CD4-positive, alpha-beta memory T cell (primary cell): ENCODE results near the gene POPDC3. TPM values are rescaled to one million over a fixed set of nuclear protein-coding genes. Genes with fewer than 3 reads are reported as not detected.
A peak's percentile ranks its signal among the peaks of the same experiment; 100 is the strongest.

ENCODE experiments used
- CTCF ChIA-PET: fragments of 350-600 bp; sonication (Branson Sonifier 250); formaldehyde crosslinking; loops from one replicate; lab custom pipeline; 2021; ENCODE audit warnings: inconsistent platforms; ENCODE audit not compliant: partially characterized antibody; lab: Charles Lee
- POLR2A ChIA-PET: fragments of 350-600 bp; sonication (Branson Sonifier 250); formaldehyde crosslinking; loops from one replicate; lab custom pipeline; 2021; ENCODE audit not compliant: partially characterized antibody; lab: Charles Lee
- DNase-seq, 5 donors: peaks; one replicate each; pipeline versions ENCODE4 v3.0.0 to v3.0.0-alpha.2; 2020 to 2022; ENCODE audit warnings: mixed read lengths in 1 of 5
- H3K27ac ChIP-seq: one replicate; pipeline ENCODE4 v1.7.0; 2013; ENCODE audit warnings: low read depth, low read length
- H3K27me3 ChIP-seq: 2 replicates; pipeline ENCODE4 v1.7.0; 2013; ENCODE audit warnings: mild to moderate bottlenecking, low read length, moderate library complexity; ENCODE audit not compliant: insufficient read depth
- H3K36me3 ChIP-seq: 2 replicates; pipeline ENCODE4 v1.7.0; 2013; ENCODE audit warnings: mild to moderate bottlenecking, low read length, moderate library complexity; ENCODE audit not compliant: insufficient read depth
- H3K4me1 ChIP-seq: 2 replicates; pipeline ENCODE4 v1.7.0; 2013; ENCODE audit warnings: mild to moderate bottlenecking, low read length, moderate library complexity; ENCODE audit not compliant: insufficient read depth
- H3K4me3 ChIP-seq, 2 donors: one replicate each; pipeline ENCODE4 v1.7.0; 2013; ENCODE audit warnings: low read length in 2 of 2, mild to moderate bottlenecking in 1 of 2
- H3K9me3 ChIP-seq, 2 donors: one replicate each; pipeline ENCODE4 v1.7.0; 2013; ENCODE audit warnings: low read length in 2 of 2, control low read depth in 1 of 2; ENCODE audit not compliant: control insufficient read depth in 1 of 2
- H3K27ac Mint-ChIP-seq, 7 donors: one replicate each; pipeline ENCODE4 v1.8.0; 2020 to 2021; ENCODE audit warnings: mixed read lengths in 7 of 7, mild to moderate bottlenecking in 6 of 7, inconsistent platforms in 3 of 7, moderate library complexity in 3 of 7
- H3K27me3 Mint-ChIP-seq, 2 donors: one replicate each; pipeline ENCODE4 v1.8.0; 2020 to 2021; ENCODE audit warnings: mixed read lengths in 2 of 2
- H3K36me3 Mint-ChIP-seq, 2 donors: one replicate each; pipeline ENCODE4 v1.8.0; 2020 to 2021; ENCODE audit warnings: mixed read lengths in 2 of 2, inconsistent platforms in 1 of 2, mild to moderate bottlenecking in 1 of 2
- H3K4me1 Mint-ChIP-seq, 4 donors: one replicate each; pipeline ENCODE4 v1.8.0; 2020 to 2021; ENCODE audit warnings: mixed read lengths in 4 of 4, mild to moderate bottlenecking in 1 of 4
- H3K4me3 Mint-ChIP-seq, 8 donors: one replicate each; pipeline ENCODE4 v1.8.0; 2020 to 2021; ENCODE audit warnings: mixed read lengths in 8 of 8, mild to moderate bottlenecking in 7 of 8, moderate library complexity in 6 of 8, inconsistent platforms in 3 of 8
- H3K9me3 Mint-ChIP-seq, 8 donors: one replicate each; pipeline ENCODE4 v1.8.0; 2020 to 2021; ENCODE audit warnings: mixed read lengths in 8 of 8, mild to moderate bottlenecking in 5 of 8, inconsistent platforms in 3 of 8, moderate library complexity in 1 of 8
- intact Hi-C: fragments of 100-400 bp; cut with micrococcal nuclease; formaldehyde crosslinking; loops from one replicate; pipeline ENCODE4 v1.15.1; 2023
- polyA plus RNA-seq, 2 donors: library from polyadenylated mRNA; unstranded; fragments of 300-500 nt; fragmentation: Illumina TruSeq; gene quantifications; one replicate each; pipeline ENCODE4 v1.2.3, GENCODE V29; 2021
- total RNA-seq, 2 experiments: library from RNA; stranded (reverse); gene quantifications; one replicate each; pipeline ENCODE4 v1.2.3, GENCODE V29; 2021

POPDC3 gene
- total and polyA plus RNA-seq, 4 experiments from 2014 or later = not detected

- intact Hi-C loops = no loop called here
- Histone ChIP-seq H3K4me3 (no peak overlapping the region), H3K27me3 (no peaks in the 10 kb centered on the region), H3K4me1 (no peaks in the 10 kb centered on the region), H3K36me3 (no peaks in the 10 kb centered on the region), H3K9me3 (no peaks in the 10 kb centered on the region), H3K27ac (no peak overlapping the region)
- peaks cover 2 to 7% of the 10 kb centered on the region in 2 donors for H3K27me3 Mint-ChIP-seq
- no peak for DNase-seq
- H3K27ac Mint-ChIP-seq = no peak overlapping the region
- H3K9me3 Mint-ChIP-seq = peaks cover 0 to 2% (median 0%) of the 10 kb centered on the region in 8 donors
- POLR2A ChIA-PET = no interaction called here
- no peak overlapping the region for H3K4me3 Mint-ChIP-seq
- no peaks in the 10 kb centered on the region for H3K4me1 Mint-ChIP-seq
- no peaks in the 10 kb centered on the region for H3K36me3 Mint-ChIP-seq
- CTCF ChIA-PET = no interaction called here
Measured at GRCh38 chr6:105152880-105153279, 26.9 kb downstream of the POPDC3 start.

DNA sequence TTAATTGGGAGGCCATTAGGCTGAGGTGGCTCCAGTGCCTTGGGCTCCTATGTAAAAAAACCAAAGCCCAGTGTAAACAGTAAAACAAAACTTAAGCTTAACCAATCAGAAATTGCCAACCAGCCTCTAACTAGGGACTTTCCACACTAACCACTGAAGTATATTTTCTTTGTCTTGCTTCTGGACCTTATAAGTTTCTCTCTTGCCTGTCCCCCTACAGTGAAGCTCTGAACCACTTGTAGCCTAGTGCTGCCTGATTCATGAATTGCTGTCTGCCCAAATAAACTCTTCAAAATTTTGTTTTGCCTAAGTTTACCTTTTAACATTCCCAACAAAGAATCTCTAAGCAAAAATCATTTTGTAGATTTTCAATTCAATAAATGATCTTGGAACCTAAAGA is 28.2 kb downstream of the POPDC3 start:
- ChIA-PET CTCF (no interaction called here), POLR2A (no interaction called here)
- H3K9me3 Mint-ChIP-seq = peaks cover 0 to 2% (median 0%) of the 10 kb centered on the region in 8 donors
- no peaks in the 10 kb centered on the region for H3K9me3 ChIP-seq
- H3K4me1 ChIP-seq = no peaks in the 10 kb centered on the region
- intact Hi-C loops = no loop called here
- H3K27ac ChIP-seq = no peak overlapping the region
- no peak for DNase-seq
- H3K36me3 Mint-ChIP-seq = no peaks in the 10 kb centered on the region
- no peak overlapping the region for H3K27ac Mint-ChIP-seq
- no peaks in the 10 kb centered on the region for H3K36me3 ChIP-seq
- no peaks in the 10 kb centered on the region for H3K27me3 ChIP-seq
- H3K4me3 ChIP-seq = no peak overlapping the region
- no peaks in the 10 kb centered on the region for H3K4me1 Mint-ChIP-seq
- H3K4me3 Mint-ChIP-seq = no peak overlapping the region
- H3K27me3 Mint-ChIP-seq = peaks cover 2 to 7% of the 10 kb centered on the region in 2 donors

DNA sequence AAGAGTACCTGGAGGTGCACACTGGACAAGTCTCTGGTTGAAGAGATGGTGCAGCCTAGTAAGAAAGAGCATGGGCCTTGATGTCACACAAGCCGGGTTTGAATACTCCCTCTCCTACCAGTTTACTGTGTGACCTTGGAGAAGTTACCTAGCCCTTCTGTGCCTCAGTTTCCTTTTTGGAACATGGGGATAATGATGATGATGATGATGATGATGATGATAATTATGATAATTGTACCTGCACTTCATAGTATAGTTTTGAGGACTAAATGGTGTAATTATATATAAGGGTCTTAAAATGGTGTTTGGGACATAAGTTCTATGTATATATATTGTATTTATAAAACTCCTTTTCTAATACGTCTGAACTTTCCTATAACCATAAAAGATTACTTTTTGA is 41.7 kb downstream of the POPDC3 start:
- peaks cover 3 to 14% (median 10%) of the 10 kb centered on the region in 4 donors for H3K4me1 Mint-ChIP-seq
- intact Hi-C loops = no loop called here
- ChIA-PET CTCF (no interaction called here), POLR2A (no interaction called here)
- peaks cover 28 to 50% of the 10 kb centered on the region in 2 donors for H3K27me3 Mint-ChIP-seq
- Histone ChIP-seq H3K27ac (no peak overlapping the region), H3K36me3 (no peaks in the 10 kb centered on the region), H3K4me3 (no peak overlapping the region), H3K4me1 (peaks cover 14% of the 10 kb centered on the region), H3K27me3 (peaks cover 18% of the 10 kb centered on the region), H3K9me3 (no peaks in the 10 kb centered on the region)
- DNase-seq = no peak
- peak overlapping the region in 6 of 8 donors; percentile 49 to 86 (median 60) for H3K4me3 Mint-ChIP-seq
- peaks cover 0 to 2% (median 0%) of the 10 kb centered on the region in 8 donors for H3K9me3 Mint-ChIP-seq
- peaks cover 0 to 2% of the 10 kb centered on the region in 2 donors for H3K36me3 Mint-ChIP-seq
- no peak overlapping the region for H3K27ac Mint-ChIP-seq

- H3K4me3 ChIP-seq = no peak overlapping the region
- H3K27ac ChIP-seq = no peak overlapping the region
- Mint-ChIP-seq H3K27ac (no peak overlapping the region), H3K9me3 (peaks cover 0 to 2% (median 0%) of the 10 kb centered on the region in 8 donors), H3K4me3 (peak overlapping the region; percentile 56 to 86 (median 76)), H3K27me3 (peaks cover 28 to 48% of the 10 kb centered on the region in 2 donors), H3K4me1 (peaks cover 3 to 14% (median 10%) of the 10 kb centered on the region in 4 donors), H3K36me3 (peaks cover 0 to 2% of the 10 kb centered on the region in 2 donors)
- no peaks in the 10 kb centered on the region for H3K9me3 ChIP-seq
- H3K36me3 ChIP-seq = no peaks in the 10 kb centered on the region
- H3K4me1 ChIP-seq = peaks cover 14% of the 10 kb centered on the region
- ChIA-PET CTCF (no interaction called here), POLR2A (no interaction called here)
- intact Hi-C loops = no loop called here
- H3K27me3 ChIP-seq = peaks cover 18% of the 10 kb centered on the region
- no peak for DNase-seq
Measured at GRCh38 chr6:105137388-105137787, 42.4 kb downstream of the POPDC3 start.

DNA sequence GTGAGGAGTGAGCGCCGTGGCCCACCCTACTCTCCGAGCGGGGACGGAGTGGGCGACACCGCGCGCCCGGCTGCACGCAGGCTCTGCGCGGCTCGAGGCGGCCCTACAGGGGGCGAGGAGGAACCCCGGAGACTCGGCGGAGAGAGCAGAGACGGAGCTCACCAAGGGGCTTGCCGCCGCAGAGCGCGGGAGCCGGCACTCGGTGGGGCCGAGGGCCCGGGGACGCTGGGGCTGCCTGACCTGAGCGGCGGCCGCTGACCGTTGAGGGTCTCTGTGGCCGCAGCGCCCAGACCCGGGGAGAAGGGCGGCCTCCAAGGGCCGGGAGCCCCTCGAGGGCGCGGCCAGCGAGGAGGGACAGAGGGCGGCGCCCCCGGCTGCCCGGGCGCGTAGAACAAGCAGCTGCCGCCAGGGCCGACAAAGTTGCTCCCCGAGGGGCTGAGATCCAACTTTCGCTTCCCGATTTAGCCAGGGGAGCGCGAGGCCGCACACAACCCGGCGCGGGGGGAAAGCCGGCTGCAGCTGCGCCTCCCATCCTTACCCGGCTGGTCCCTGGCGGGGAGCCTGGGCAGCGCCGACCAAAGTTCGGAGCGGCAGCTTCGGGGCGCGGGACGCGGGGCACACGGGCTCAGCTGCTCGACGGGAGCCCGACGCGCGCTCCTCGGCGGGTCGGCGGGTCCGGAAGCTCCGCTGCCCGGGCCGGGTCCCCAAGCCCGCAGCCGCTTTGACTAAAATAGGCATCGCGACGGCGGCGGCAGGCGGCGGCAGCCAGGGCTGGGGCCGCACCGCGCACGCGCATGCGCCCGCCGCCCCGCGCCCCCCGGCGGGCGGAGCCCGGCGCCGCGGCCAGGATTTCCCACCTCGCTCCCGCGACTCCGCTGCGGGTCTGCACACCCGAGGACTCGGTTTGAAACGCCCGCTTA is 43.1 kb downstream of the POPDC3 start:
- ChIA-PET CTCF (no interaction called here), POLR2A (no interaction called here)
- peaks cover 18% of the 10 kb centered on the region for H3K27me3 ChIP-seq
- peaks cover 14% of the 10 kb centered on the region for H3K4me1 ChIP-seq
- Mint-ChIP-seq H3K27me3 (peaks cover 27 to 49% of the 10 kb centered on the region in 2 donors), H3K27ac (no peak overlapping the region), H3K9me3 (peaks cover 0 to 2% (median 0%) of the 10 kb centered on the region in 8 donors), H3K4me3 (peak overlapping the region; percentile 56 to 86 (median 76)), H3K4me1 (peaks cover 3 to 14% (median 10%) of the 10 kb centered on the region in 4 donors), H3K36me3 (peaks cover 0 to 2% of the 10 kb centered on the region in 2 donors)
- peak in 2 of 5 donors; percentile 3 to 4 for DNase-seq
- no peak overlapping the region for H3K4me3 ChIP-seq
- H3K27ac ChIP-seq = no peak overlapping the region
- H3K9me3 ChIP-seq = no peaks in the 10 kb centered on the region
- intact Hi-C loops = no loop called here
- no peaks in the 10 kb centered on the region for H3K36me3 ChIP-seq

DNA sequence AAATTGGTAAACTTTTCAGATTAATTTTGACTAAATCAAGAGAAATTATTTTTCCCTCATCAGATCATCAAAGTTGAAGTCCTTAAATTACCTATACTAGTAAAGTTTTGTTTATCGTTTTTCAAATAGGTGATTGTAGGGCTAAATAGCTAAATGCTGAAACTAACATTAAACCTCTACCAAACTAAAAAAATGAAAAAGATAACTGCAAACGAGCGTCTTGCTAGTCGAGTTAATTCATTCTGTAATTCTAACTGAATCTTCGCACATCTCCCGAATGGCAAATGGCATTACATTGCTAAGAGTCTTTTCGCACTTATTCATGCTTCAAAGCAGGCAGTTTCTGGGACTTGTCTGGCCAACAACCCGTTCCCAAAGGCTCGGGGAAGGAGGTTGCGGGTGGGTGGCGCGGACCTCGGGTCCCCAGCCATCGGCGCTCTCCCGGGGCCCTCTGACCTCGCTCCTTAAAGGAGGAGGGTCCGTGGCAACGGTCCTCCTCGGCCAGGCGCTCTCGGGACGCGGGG is 43.8 kb downstream of the POPDC3 start:
- Mint-ChIP-seq H3K9me3 (peaks cover 0 to 2% (median 0%) of the 10 kb centered on the region in 8 donors), H3K36me3 (peaks cover 0 to 2% of the 10 kb centered on the region in 2 donors), H3K27me3 (peaks cover 23 to 47% of the 10 kb centered on the region in 2 donors), H3K4me3 (peak overlapping the region; percentile 51 to 69 (median 64)), H3K4me1 (peaks cover 3 to 14% (median 10%) of the 10 kb centered on the region in 4 donors), H3K27ac (no peak overlapping the region)
- no peak for DNase-seq
- Histone ChIP-seq H3K27me3 (peaks cover 18% of the 10 kb centered on the region), H3K36me3 (no peaks in the 10 kb centered on the region), H3K9me3 (no peaks in the 10 kb centered on the region), H3K4me1 (peaks cover 14% of the 10 kb centered on the region), H3K27ac (no peak overlapping the region), H3K4me3 (no peak overlapping the region)
- intact Hi-C loops = no loop called here
- ChIA-PET POLR2A (no interaction called here), CTCF (no interaction called here)

DNA sequence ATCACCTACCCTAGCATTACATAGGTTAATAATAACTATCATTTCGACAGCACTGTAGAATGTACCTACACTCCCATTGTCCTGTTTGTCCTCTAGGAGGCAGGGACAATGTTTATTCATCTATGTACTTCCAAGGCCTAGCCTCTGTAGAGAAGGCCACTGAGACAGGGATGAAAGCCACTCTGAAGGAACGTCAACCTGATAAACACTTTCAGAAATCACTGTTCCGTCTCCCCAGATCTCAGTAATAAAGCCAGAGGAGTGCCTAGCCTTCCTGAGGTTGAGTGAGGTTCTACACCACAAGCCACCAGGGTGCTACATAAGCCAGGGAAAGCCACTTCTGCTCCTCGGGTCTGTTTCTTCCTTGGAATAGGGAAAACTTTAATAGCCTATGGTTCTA is 44.8 kb downstream of the POPDC3 start:
- Mint-ChIP-seq H3K27ac (no peak overlapping the region), H3K27me3 (peaks cover 21 to 39% of the 10 kb centered on the region in 2 donors), H3K4me1 (peaks cover 3 to 14% (median 10%) of the 10 kb centered on the region in 4 donors), H3K4me3 (peak overlapping the region in 1 of 8 donors; percentile 33), H3K9me3 (peaks cover 0 to 2% (median 0%) of the 10 kb centered on the region in 8 donors), H3K36me3 (peaks cover 0 to 2% of the 10 kb centered on the region in 2 donors)
- intact Hi-C loops = no loop called here
- ChIA-PET CTCF (no interaction called here), POLR2A (no interaction called here)
- no peak overlapping the region for H3K4me3 ChIP-seq
- no peaks in the 10 kb centered on the region for H3K36me3 ChIP-seq
- H3K4me1 ChIP-seq = peaks cover 14% of the 10 kb centered on the region
- H3K27me3 ChIP-seq = peaks cover 18% of the 10 kb centered on the region
- DNase-seq = no peak
- H3K9me3 ChIP-seq = no peaks in the 10 kb centered on the region
- no peak overlapping the region for H3K27ac ChIP-seq
